ENCODE data around the gene ZNF438. TPM values are rescaled to one million over a fixed set of nuclear protein-coding genes. Genes with fewer than 3 reads are reported as not detected.

Gene ZNF438
- total and polyA plus RNA-seq, 2 of the 13 experiments (the other 11 are each of a cell fraction or from before 2014, with no cell fraction given): 0.75 to 0.83 TPM

- TF ChIP-seq KLF9 (CRISPR knock-in tag; IDR thresholded peaks at IDR 0.05; ENCODE audit: low read depth): no peak
- no peak for TF ChIP-seq IRF2 (CRISPR knock-in tag; IDR thresholded peaks at IDR 0.05)
- TF ChIP-seq ZFP82 (CRISPR knock-in tag; IDR thresholded peaks at IDR 0.05; ENCODE audit: borderline replicate concordance): no peak
- no peak for TF ChIP-seq ZSCAN30 (CRISPR knock-in tag; IDR thresholded peaks at IDR 0.05)
Measured at GRCh38 chr10:31020209-31020608, 11.5 kb downstream of the ZNF438 start (continued).

- no TSS peak for BruUV-seq (replicated peaks)
- no peak overlapping the region for H2AFZ ChIP-seq (ENCODE audit: low read length)
- WGBS (ENCODE audit: low lambda C conversion rate): 0% methylated on average over 2 of the region's 2 CpGs
- peak overlapping the region; percentile 48 for H3K4me2 ChIP-seq (ENCODE audit: low read depth, low read length)
- H3K9ac ChIP-seq (ENCODE audit: insufficient read depth, low read depth, low read length): 0 out of 2 replicates have a peak overlapping the region, but pooled peaks have one; percentile 5
- in situ Hi-C loops (cut with HindIII; ENCODE audit: extremely low pct_ligation_motif_present, low pct_unique_long_range_greater_than_20kb): no loop called here
- ChIA-PET POLR2A (no interaction called here), CTCF (ENCODE audit: low intra/inter-chr PET ratio, low total read pairs) (no interaction called here)
- ATAC-seq: peak; percentile 100
- peak; percentile 81 for DNase-seq (ENCODE audit: low spot score)
- peaks cover 30% of the 10 kb centered on the region for H3K4me1 ChIP-seq (ENCODE audit: insufficient read depth, low read length)
- no peaks in the 10 kb centered on the region for H3K9me3 ChIP-seq (ENCODE audit: low read length)
- peak overlapping the region; percentile 65 for H3K27ac ChIP-seq (ENCODE audit: extremely low read length, insufficient read depth, low read length)
- FAIRE-seq: peak; percentile 30
- H3K27me3 ChIP-seq (ENCODE audit: control insufficient read depth in 1 of 2, insufficient read depth in 2 of 2, low read length in 2 of 2): no peaks in the 10 kb centered on the region
- intact Hi-C loops (cut with micrococcal nuclease; ENCODE audit: unreplicated experiment): loop anchor here (1.0 kb wide), 1 partner anchor 12 kb away; the partner anchor contains the start of gene ZNF438
- H4K20me1 ChIP-seq (ENCODE audit: insufficient read depth, low read length): no peaks in the 10 kb centered on the region
- H3K4me3 ChIP-seq (replicated peaks in 1 of 3; ENCODE audit: insufficient read depth in 1 of 3, low read depth in 2 of 3, low read length in 3 of 3): no peak overlapping the region; a peak in 1 of 6 replicates
- no peaks in the 10 kb centered on the region for H3K36me3 ChIP-seq (replicated peaks in 1 of 2; ENCODE audit: control insufficient read depth in 1 of 2, insufficient read depth in 2 of 2, low read length in 2 of 2)
- no peaks in the 10 kb centered on the region for H3K79me2 ChIP-seq (ENCODE audit: insufficient read depth, low read length)
- TF ChIP-seq RARG (CRISPR knock-in tag; IDR thresholded peaks at IDR 0.05; ENCODE audit: low read depth) (no peak), GRHL1 (CRISPR knock-in tag; conservative IDR thresholded peaks at IDR 0.05) (no peak), ZKSCAN8 (CRISPR knock-in tag; IDR thresholded peaks at IDR 0.05; ENCODE audit: borderline replicate concordance) (no peak), ZSCAN22 (CRISPR knock-in tag; IDR thresholded peaks at IDR 0.05) (no peak), ZC3H4 (CRISPR knock-in tag; IDR thresholded peaks at IDR 0.05; ENCODE audit: borderline replicate concordance) (no peak), REXO4 (CRISPR knock-in tag; IDR thresholded peaks at IDR 0.05; ENCODE audit: borderline replicate concordance) (no peak), ZNF460 (CRISPR knock-in tag; IDR thresholded peaks at IDR 0.05; ENCODE audit: borderline replicate concordance) (no peak), GATAD2A (CRISPR knock-in tag; IDR thresholded peaks at IDR 0.05) (peak; percentile 9), REL (CRISPR knock-in tag; conservative IDR thresholded peaks at IDR 0.05) (no peak), ZNF251 (CRISPR knock-in tag; IDR thresholded peaks at IDR 0.05) (no peak), NFRKB (IDR thresholded peaks at IDR 0.05) (no peak), XRCC5 (optimal IDR thresholded peaks at IDR 0.05; ENCODE audit: low read length) (no peak), SP5 (CRISPR knock-in tag; IDR thresholded peaks at IDR 0.05; ENCODE audit: borderline replicate concordance, low read depth) (no peak), SP140L (CRISPR knock-in tag; IDR thresholded peaks at IDR 0.05; ENCODE audit: borderline replicate concordance) (no peak), TBL1XR1 (IDR thresholded peaks at IDR 0.05; ENCODE audit: borderline replicate concordance, low read length, partially characterized antibody) (no peak), ZNF232 (CRISPR knock-in tag; IDR thresholded peaks at IDR 0.05; ENCODE audit: borderline replicate concordance) (no peak), ZNF549 (CRISPR knock-in tag; IDR thresholded peaks at IDR 0.05) (no peak), SMARCC2 (IDR thresholded peaks at IDR 0.05) (no peak), GMEB2 (CRISPR knock-in tag; IDR thresholded peaks at IDR 0.05; ENCODE audit: low read depth) (no peak)
Measured at GRCh38 chr10:31018962-31019361, 12.7 kb downstream of the ZNF438 start.

Data from HepG2 (cell line).